Esophagus (tissue), 2 donors: Measurements from ENCODE around the gene SHISA3. TPM values are rescaled to one million over a fixed set of nuclear protein-coding genes. Genes with fewer than 3 reads are reported as not detected.

Experiments
- polyA plus RNA-seq, 2 donors: library from polyadenylated mRNA; stranded (reverse); fragments of 200-250 nt; gene quantifications; one replicate each; pipeline ENCODE4 v1.2.3, GENCODE V29; 2013
- donor health status: healthy with polysubstance abuse.
- donor health status: Bipolar disorder and iron deficiency.

SHISA3 gene
- polyA plus RNA-seq, 2 donors, result 0.22 to 0.39 TPM

Other genes with a start within 250 kb of the SHISA3 start
- under 1 TPM in 1 of 2 donors, not detected in 1; under 0.01 TPM for gene BEND4, start 244.8 kb upstream of the SHISA3 start, polyA plus RNA-seq